GM19025 (cell line): ENCODE results near the gene MGLL.

Source experiments
- ATAC-seq: cut with Tn5 transposase; IDR thresholded peaks from one replicate; pipeline ENCODE4 v1.9.1; 2021; ENCODE audit warnings: mild to moderate bottlenecking, low read depth, moderate library complexity; ENCODE audit not compliant: unreplicated experiment

MGLL gene

GRCh38 chr3:127791221-127791913, 30.9 kb downstream of the MGLL start:
- ATAC-seq = peak; percentile 73

- ATAC-seq = no peak
These were observed 31.5 kb downstream of the MGLL start for GRCh38 chr3:127790882-127791183.

DNA sequence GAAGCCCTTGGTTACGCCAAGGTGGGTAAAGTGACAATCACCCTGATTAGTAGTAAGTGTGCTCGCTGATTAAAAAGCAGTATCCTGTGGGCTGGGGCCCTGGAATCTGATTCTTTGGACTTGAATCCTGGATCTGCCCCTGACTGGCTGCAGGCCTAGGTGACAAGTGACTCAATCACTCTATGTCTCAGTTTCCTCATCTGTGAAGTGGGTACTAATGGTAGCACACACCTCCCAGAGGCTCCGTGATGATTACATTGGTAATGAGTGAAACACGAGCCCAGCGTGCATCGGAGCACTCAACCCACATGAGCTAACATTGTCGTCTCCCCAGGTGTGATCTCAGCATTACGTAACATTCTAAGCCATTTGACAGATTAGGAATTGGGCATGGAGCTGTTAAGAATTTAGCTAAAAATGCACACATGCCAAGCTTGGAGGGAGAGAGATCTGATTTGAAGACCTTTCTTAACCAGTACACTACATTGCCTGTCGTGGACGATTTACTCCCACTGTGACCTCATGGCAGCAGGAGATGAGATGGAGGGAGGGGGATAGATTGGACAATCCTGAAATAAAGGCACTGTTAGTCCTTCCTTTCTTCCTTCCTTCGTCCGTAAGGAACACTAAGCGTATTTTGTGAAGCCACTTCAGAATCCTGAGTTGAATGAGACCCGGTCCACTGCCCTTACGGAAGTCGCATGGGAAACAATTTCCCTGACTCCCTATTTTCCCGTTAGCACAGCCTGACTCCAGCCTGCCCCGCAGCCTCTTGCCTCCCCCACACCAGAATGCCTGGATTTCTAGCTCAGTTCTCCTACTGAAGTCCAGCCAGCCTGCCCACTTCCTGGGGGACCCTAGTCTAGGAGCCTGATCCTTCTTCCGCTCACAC, 32.1 kb downstream of the MGLL start:
- no peak for ATAC-seq

DNA sequence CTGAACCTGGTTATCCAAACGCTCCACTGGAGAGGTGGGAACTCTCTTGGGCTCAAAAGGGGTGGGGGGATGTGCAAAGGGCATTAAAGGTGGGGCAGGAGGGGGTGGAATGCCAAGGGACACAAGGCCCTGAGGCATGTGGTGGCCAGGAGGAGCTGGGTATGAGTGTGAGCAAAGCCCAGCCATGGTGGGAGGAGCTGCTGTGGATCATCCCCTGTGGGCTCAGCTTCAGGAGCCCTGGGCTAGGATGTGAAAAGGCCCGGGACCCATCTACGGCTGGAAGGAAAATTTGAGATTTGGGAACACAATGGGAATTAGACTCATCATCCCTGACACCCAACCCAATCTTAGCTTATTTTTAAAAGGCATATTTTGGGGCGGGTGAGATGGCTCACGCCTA, 33.3 kb downstream of the MGLL start:
- ATAC-seq = no peak

DNA sequence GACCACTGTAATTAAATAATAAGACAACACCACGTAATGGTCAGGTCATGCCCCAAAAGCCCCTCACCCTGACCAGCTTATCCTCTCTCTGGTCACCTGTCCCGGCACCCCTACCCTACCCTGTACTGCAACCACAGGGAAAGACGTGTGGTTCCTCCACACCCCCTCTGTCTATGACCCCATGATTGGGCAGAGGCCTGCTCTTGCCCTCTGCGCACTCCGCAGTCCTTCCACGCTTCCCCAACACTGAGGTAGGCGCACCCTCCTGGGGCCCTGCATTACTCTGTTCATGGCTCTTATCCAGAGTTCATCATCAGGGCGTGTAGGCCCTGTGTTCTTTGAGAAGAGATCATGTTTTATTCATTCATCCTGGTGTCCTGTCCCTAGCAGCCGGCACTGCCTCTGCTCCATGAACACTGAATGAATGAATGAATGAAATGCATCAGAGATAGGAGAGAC, 33.8 kb downstream of the MGLL start:
- no peak for ATAC-seq

GRCh38 chr3:127787571-127788365, 34.5 kb downstream of the MGLL start:
- ATAC-seq = no peak

DNA sequence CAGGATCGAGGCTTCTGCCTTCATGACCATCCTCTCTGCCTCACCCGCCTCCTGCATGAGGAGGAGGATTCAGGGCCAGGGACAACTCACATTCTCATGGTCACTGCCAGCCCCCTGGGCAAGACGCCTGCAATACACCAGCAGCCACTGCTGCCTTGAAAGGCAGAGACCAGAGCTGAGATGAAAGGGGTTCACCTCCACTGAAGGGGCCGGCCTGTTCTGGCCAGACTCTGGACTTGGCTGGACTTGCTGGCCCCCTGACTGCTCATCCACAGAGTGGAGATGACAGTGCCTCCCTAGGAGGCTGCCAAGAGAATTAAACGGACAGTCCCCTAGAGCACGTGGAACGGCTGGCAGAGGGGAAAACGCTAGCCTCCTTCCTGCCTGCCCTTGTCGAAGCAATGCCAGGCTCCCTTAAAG, 35.2 kb downstream of the MGLL start:
- no peak for ATAC-seq

DNA sequence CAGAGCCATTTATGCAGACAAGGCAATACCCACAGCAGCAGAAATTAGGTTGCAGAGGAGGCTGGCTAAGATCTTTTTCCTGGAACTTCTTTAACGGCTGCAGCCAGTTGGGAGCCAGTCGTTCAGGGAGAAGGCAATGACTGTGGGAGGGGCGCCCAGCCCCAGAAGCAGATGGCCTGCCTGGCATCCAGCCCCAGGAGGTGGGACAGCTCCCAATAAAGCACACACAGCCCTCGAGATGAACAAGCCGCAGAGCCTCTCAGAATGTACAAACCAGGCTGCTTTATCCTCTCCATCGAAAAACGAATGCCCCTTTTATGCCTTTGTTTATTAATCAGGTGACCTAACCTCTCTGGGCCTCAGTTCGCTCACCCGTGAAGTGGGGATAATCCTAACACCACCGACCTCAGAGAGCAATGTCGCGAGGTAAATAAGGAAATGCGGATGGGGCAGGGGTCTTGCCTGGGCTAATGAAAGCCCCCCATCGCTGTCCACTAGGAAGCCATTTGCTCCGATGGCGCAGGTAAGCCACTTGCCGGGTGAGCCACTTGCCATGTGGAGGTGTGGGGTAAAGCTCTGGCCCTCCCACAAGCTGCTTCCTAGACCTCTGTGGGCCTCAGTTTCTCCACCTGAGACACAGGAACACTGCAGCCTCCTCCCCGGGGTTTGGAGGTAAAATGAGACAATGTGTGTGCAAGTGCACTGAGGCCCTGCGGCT, 35.8 kb downstream of the MGLL start:
- no peak for ATAC-seq

- ATAC-seq = no peak
These were observed 36.5 kb downstream of the MGLL start for GRCh38 chr3:127785711-127786265.

DNA sequence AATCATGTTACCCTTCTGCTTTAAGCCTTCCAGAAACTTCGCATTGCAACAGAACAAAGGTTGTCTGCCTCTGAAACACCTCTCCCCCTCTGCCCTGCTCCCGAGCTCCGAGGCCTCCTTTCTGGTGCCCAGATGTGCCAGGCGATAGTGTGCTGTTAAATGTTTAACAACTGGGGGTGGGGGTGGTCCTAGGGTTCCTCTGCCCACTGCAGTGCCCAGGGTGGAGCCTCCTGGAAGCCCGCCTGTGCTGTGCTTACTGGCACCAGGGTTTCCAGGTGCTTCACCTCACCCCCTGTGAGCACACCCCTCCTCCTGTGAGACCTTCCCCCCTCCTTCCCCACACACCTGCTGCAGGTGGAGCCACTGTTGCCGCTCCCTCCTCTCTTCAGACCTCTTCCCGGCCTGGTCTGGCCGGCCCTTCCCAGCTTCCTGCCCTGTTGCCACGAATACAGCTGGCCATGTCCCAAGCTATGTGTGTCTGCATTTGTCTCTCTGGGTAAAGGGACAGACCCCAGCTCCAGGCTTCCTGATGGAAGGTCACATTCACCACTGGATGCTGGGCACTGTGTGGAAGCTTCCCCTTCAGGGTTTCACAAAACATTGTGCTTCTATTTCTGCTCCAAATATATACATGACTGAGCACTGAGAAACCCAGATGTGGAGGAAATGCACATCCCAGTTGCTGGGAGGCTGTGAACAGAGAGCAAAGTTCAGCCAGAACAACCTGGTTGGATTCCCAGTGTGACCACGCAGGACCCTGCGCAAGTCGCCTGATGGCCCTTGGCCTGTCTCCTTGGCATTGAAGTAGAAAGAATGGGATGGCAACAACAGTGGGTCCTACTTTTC, 37.2 kb downstream of the MGLL start:
- no peak for ATAC-seq

DNA sequence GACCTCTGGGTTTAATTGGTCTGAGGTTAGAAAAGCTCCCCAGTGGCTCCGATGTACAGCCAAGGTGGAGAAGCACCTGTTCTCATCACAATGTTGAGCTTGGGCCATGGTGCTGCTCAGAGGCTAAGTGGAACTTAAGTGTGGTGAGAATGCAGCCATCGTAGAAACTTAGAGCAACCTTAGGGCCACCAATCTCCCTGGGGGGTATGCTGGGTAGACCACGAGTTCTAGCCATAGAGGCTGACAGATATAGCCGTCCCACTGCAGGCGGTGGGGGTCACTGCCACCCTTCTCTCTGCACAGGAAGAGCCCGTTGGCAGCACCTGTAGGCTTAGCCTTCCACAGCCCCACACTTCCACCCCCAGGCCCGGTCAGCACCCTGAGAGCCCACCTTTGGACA, 38.0 kb downstream of the MGLL start:
- ATAC-seq = no peak

- no peak for ATAC-seq
These were observed 38.6 kb downstream of the MGLL start for GRCh38 chr3:127783642-127784160.

GRCh38 chr3:127783166-127783565, 39.1 kb downstream of the MGLL start:
- no peak for ATAC-seq

- ATAC-seq = no peak
These were observed 40.8 kb downstream of the MGLL start for GRCh38 chr3:127781411-127782001.

DNA sequence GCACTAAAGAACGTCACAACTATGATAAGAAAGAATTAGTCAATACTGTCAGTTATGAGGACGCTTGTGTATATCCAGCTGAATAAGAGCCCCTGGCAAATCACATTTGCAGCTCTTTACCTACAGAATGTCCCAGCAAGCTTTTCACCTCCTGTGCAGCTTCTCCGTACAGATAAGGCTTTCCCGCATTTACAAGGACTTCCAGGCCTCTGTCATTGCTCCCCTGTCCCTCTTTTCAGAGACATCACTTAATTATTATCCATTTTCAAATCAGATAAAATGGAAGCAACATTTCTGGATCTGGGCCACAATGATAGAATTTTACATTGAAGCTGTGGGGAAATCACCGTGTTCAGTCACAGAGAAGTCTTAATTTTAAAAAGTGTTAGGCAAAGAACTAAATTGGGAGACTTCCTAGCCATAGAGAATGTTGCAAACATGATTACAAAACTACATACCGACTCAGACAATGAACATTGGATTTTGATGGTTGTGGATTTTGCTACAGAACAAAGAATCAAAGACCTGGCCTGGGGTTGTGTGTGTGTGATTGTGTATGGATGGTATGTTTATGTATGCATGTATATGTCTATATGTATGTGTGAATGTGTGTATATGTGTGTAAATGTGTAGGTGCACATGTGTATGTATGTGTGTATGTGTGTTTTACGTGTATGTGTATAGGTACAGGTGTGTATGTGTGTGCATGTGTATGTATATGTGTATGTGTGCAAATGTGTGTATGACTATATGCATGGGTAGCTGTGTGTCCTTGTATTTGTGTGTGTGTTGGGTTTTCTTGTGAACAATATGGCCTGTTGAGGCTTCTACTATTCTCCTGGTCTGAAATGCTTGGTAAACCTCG, 41.5 kb downstream of the MGLL start:
- ATAC-seq = no peak

- ATAC-seq = no peak
These were observed 42.6 kb downstream of the MGLL start for GRCh38 chr3:127779747-127780146.

GRCh38 chr3:127777921-127778656, 44.2 kb downstream of the MGLL start:
- ATAC-seq = no peak
